ENCODE data around the gene GSC. TPM values are rescaled to one million over a fixed set of nuclear protein-coding genes. Genes with fewer than 3 reads are reported as not detected.

Gene GSC
- total and polyA plus RNA-seq, 2 donors (not counting 1 experiment from before 2014, with no cell fraction given) = 0.05 to 0.17 TPM

DNA sequence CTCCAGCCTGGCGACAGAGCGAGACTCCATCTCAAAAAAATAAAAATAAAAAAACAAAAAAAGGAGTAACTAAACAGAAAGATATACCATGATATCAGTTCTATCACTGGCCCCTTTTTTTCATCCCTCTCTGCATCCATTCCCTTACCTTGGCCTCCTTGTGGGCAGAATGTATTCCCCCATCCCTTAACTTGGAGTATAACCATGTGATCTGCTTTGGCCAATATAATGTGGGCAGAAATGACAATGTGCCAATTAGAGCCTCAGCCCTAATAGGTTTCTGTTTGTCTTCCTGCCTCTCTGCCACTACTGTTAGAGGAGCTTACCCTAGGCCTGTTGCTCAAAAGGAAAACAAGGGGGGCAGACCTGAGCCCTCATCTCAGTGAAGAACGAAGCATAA lies 23.8 kb downstream of the GSC start:
- Histone ChIP-seq H3K9ac (ENCODE audit: insufficient read depth, low read length) (no peak overlapping the region), H3K27ac (ENCODE audit: insufficient read depth, low read length) (no peak overlapping the region), H3K79me2 (ENCODE audit: control insufficient read depth, insufficient read depth, low read length) (no peaks in the 10 kb centered on the region), H3K4me2 (ENCODE audit: extremely low read depth, insufficient read depth, low read length) (no peak overlapping the region), H3K4me3 (replicated peaks in 1 of 4; ENCODE audit: control extremely low read depth in 1 of 4, insufficient read depth in 1 of 4, low read depth in 3 of 4, low read length in 4 of 4) (no peak overlapping the region), H2AFZ (ENCODE audit: low read length) (no peak overlapping the region), H3K4me1 (ENCODE audit: control insufficient read depth, extremely low read depth, insufficient read depth, low read length) (no peaks in the 10 kb centered on the region), H3K36me3 (ENCODE audit: control insufficient read depth, insufficient read depth, low read length) (no peaks in the 10 kb centered on the region), H4K20me1 (ENCODE audit: control insufficient read depth, extremely low read depth, insufficient read depth, low read length) (no peaks in the 10 kb centered on the region), H3K9me3 (ENCODE audit: control insufficient read depth, insufficient read depth, low read depth, low read length) (no peaks in the 10 kb centered on the region), H3K27me3 (ENCODE audit: control insufficient read depth, insufficient read depth, low read length) (no peaks in the 10 kb centered on the region)
- DNase-seq (ENCODE audit: low read depth in 2 of 2) = no peak
- TF ChIP-seq EZH2 (IDR thresholded peaks at IDR 0.05; ENCODE audit: low read length, missing control alignments) (no peak), CTCF (conservative IDR thresholded peaks at IDR 0.05 in 1 of 2, IDR thresholded peaks at IDR 0.05 in 1 of 2; ENCODE audit: low read depth in 1 of 2, low read length in 2 of 2) (no peak)

GRCh38 chr14:94738751-94739150 lies 31.2 kb downstream of the GSC start:
- no peaks in the 10 kb centered on the region for H4K20me1 ChIP-seq (ENCODE audit: control insufficient read depth, extremely low read depth, insufficient read depth, low read length)
- no peaks in the 10 kb centered on the region for H3K79me2 ChIP-seq (ENCODE audit: control insufficient read depth, insufficient read depth, low read length)
- TF ChIP-seq EZH2 (IDR thresholded peaks at IDR 0.05; ENCODE audit: low read length, missing control alignments) (no peak), CTCF (conservative IDR thresholded peaks at IDR 0.05 in 1 of 2, IDR thresholded peaks at IDR 0.05 in 1 of 2; ENCODE audit: low read depth in 1 of 2, low read length in 2 of 2) (no peak)
- no peaks in the 10 kb centered on the region for H3K36me3 ChIP-seq (ENCODE audit: control insufficient read depth, insufficient read depth, low read length)
- no peak overlapping the region for H3K4me3 ChIP-seq (replicated peaks in 1 of 4; ENCODE audit: control extremely low read depth in 1 of 4, insufficient read depth in 1 of 4, low read depth in 3 of 4, low read length in 4 of 4)
- DNase-seq (ENCODE audit: low read depth in 2 of 2) = no peak
- no peak overlapping the region for H2AFZ ChIP-seq (ENCODE audit: low read length)
- no peaks in the 10 kb centered on the region for H3K4me1 ChIP-seq (ENCODE audit: control insufficient read depth, extremely low read depth, insufficient read depth, low read length)
- no peak overlapping the region for H3K9ac ChIP-seq (ENCODE audit: insufficient read depth, low read length)
- H3K4me2 ChIP-seq (ENCODE audit: extremely low read depth, insufficient read depth, low read length) = no peak overlapping the region
- no peak overlapping the region for H3K27ac ChIP-seq (ENCODE audit: insufficient read depth, low read length)
- no peaks in the 10 kb centered on the region for H3K27me3 ChIP-seq (ENCODE audit: control insufficient read depth, insufficient read depth, low read length)
- no peaks in the 10 kb centered on the region for H3K9me3 ChIP-seq (ENCODE audit: control insufficient read depth, insufficient read depth, low read depth, low read length)

GRCh38 chr14:94738097-94738496 lies 31.8 kb downstream of the GSC start:
- no peak overlapping the region for H3K4me2 ChIP-seq (ENCODE audit: extremely low read depth, insufficient read depth, low read length)
- H3K79me2 ChIP-seq (ENCODE audit: control insufficient read depth, insufficient read depth, low read length) = no peaks in the 10 kb centered on the region
- no peak overlapping the region for H3K9ac ChIP-seq (ENCODE audit: insufficient read depth, low read length)
- H3K36me3 ChIP-seq (ENCODE audit: control insufficient read depth, insufficient read depth, low read length) = no peaks in the 10 kb centered on the region
- H2AFZ ChIP-seq (ENCODE audit: low read length) = no peak overlapping the region
- TF ChIP-seq EZH2 (IDR thresholded peaks at IDR 0.05; ENCODE audit: low read length, missing control alignments) = no peak
- no peak for TF ChIP-seq CTCF (conservative IDR thresholded peaks at IDR 0.05 in 1 of 2, IDR thresholded peaks at IDR 0.05 in 1 of 2; ENCODE audit: low read depth in 1 of 2, low read length in 2 of 2)
- no peaks in the 10 kb centered on the region for H3K9me3 ChIP-seq (ENCODE audit: control insufficient read depth, insufficient read depth, low read depth, low read length)
- no peak overlapping the region for H3K4me3 ChIP-seq (replicated peaks in 1 of 4; ENCODE audit: control extremely low read depth in 1 of 4, insufficient read depth in 1 of 4, low read depth in 3 of 4, low read length in 4 of 4)
- no peaks in the 10 kb centered on the region for H4K20me1 ChIP-seq (ENCODE audit: control insufficient read depth, extremely low read depth, insufficient read depth, low read length)
- no peak for DNase-seq (ENCODE audit: low read depth in 2 of 2)
- H3K27ac ChIP-seq (ENCODE audit: insufficient read depth, low read length) = no peak overlapping the region
- H3K27me3 ChIP-seq (ENCODE audit: control insufficient read depth, insufficient read depth, low read length) = no peaks in the 10 kb centered on the region
- no peaks in the 10 kb centered on the region for H3K4me1 ChIP-seq (ENCODE audit: control insufficient read depth, extremely low read depth, insufficient read depth, low read length)

Data from fibroblast of lung (primary cell).